Heart left ventricle (tissue), 16 donors: ENCODE measurements around the gene MVB12B. TPM values are rescaled to one million over a fixed set of nuclear protein-coding genes. Genes with fewer than 3 reads are reported as not detected.

Experiments used
- ATAC-seq, 4 donors: fragments of 200-7000 bp; cut with Tn5 transposase; one replicate each; pipeline ENCODE4 v1.9.1; 2020 to 2022; ENCODE audit warnings: moderate library complexity in 4 of 4, mild to moderate bottlenecking in 3 of 4, moderate number of reproducible peaks in 1 of 4
- DNase-seq, 5 donors: peaks; one replicate each; pipeline ENCODE4 v3.0.0-alpha.2; 2020
- H3K27ac ChIP-seq, 12 donors: fragments of 200-600 bp; sonication (generic) in 4 of 12; one replicate each; pipeline versions ENCODE4 v1.5.0 to v1.8.0; 2016 to 2022; ENCODE audit warnings: mild to moderate bottlenecking in 2 of 12
- H3K27me3 ChIP-seq, 9 donors: fragments of 200-600 bp; sonication (generic) in 2 of 9; one replicate each; pipeline versions ENCODE4 v1.5.1 to v1.8.0; 2016 to 2022; ENCODE audit warnings: mild to moderate bottlenecking in 3 of 9
- H3K36me3 ChIP-seq, 9 donors: fragments of 200-600 bp; sonication (generic) in 2 of 9; one replicate each; pipeline versions ENCODE4 v1.5.0 to v1.8.0; 2018 to 2022; ENCODE audit warnings: mild to moderate bottlenecking in 2 of 9
- H3K4me1 ChIP-seq, 12 donors: fragments of 200-600 bp; sonication (generic) in 4 of 12; one replicate each; pipeline versions ENCODE4 v1.5.0 to v1.8.0; 2016 to 2022; ENCODE audit warnings: mild to moderate bottlenecking in 3 of 12
- H3K4me3 ChIP-seq, 12 donors: fragments of 200-600 bp; sonication (generic) in 4 of 12; one replicate each; pipeline versions ENCODE4 v1.5.0 to v1.8.0; 2017 to 2022; ENCODE audit warnings: mild to moderate bottlenecking in 9 of 12, moderate library complexity in 4 of 12
- H3K9me3 ChIP-seq, 12 donors: fragments of 200-600 bp; sonication (generic) in 4 of 12; one replicate each; pipeline versions ENCODE4 v1.5.0 to v1.8.0; 2016 to 2022; ENCODE audit warnings: mild to moderate bottlenecking in 1 of 12
- CTCF ChIP-seq, 12 donors: fragments of 200-600 bp; sonication (generic) in 4 of 12; IDR thresholded peaks; one replicate each; pipeline versions ENCODE4 v1.5.0 to v1.8.0; 2018 to 2022; ENCODE audit warnings: antibody characterized with exemption in 12 of 12, mild to moderate bottlenecking in 5 of 12
- POLR2A ChIP-seq, 2 donors: fragments of 450-650 bp; IDR thresholded peaks; one replicate each; pipeline ENCODE4 v1.6.1; 2017; ENCODE audit warnings: antibody characterized with exemption in 2 of 2, mild to moderate bottlenecking in 2 of 2, moderate library complexity in 2 of 2
- WGBS, 4 donors: extraction: QIAGEN DNeasy Blood & Tissue Kit in 2 of 4; methylation state at CpG; one replicate each; pipeline versions ENCODE4 v1.1.5 to v1.1.7; 2013 to 2018; 5-methylcytosine and 5-hydroxymethylcytosine counted together
- intact Hi-C, 10 donors: fragments of 100-400 bp; cut with DNase I; formaldehyde crosslinking; loops; one replicate each; pipeline versions ENCODE4 v1.11.1 to v1.14.2; 2022
- polyA plus RNA-seq, 2 donors: library from polyadenylated mRNA; stranded (reverse); fragments of 200-250 nt; gene quantifications; one replicate each; pipeline ENCODE4 v1.2.3, GENCODE V29; 2013
- total RNA-seq, 9 donors: library from RNA; depleted of rRNA in 2 of 9; stranded (reverse); fragments of >200 nt in 2 of 9; fragmentation: NEBNext Ultra II Directional in 3 of 9; extraction: Animal tissue kit (Norgen Biotek cat#: 25700) in 3 of 9; gene quantifications; one replicate each; pipeline versions ENCODE4 v1.1.0 to v1.2.4, GENCODE V29; 2016 to 2023
- donor health status: ischemic (EF 13 %, LVEDD 7.1; RV severe dilation, severe dysfunction).
- donor health status: healthy with polysubstance abuse.
- donor health status: DM: no; HTN: yes; CAD: no.
- donor health status: DM: no; HTN: no; CAD: no.
- donor health status: ischemic (EF 25% LVEDD 6.9; RV normal size, moderate dysfunction).
- donor health status: ischemic (EF 25% LVEDD 5.7; RV mildly dilated, moderate dysfunction).
- donor health status: healthy.
- donor health status: DM: yes; HTN: yes; CAD: no.
- donor health status: ischemic (EF 35%, LVEDD 5.7; RV mildly dilated, moderate dysfunction).
- donor health status: nonischemic (EF 11% LVEDD 7.7; RV severe dilation, severe dysfunction).
- donor health status: DM: yes; HTN: yes; CAD: no.
- donor health status: PGD.
- donor health status: ischemic (EF 29% LVEDD 5.4; RV normal size, mild dysfunction).
- donor health status: nonischemic (EF 23%, LVEDD 6.1; RV moderate dilation, normal function).

Gene MVB12B
- total and polyA plus RNA-seq, 11 donors, result 4.9 to 16.2 (median 11.0) TPM

- Histone ChIP-seq H3K4me3 (no peak overlapping the region), H3K4me1 (peaks cover 0 to 6% (median 1%) of the 10 kb centered on the region in 12 donors), H3K36me3 (peaks cover 0 to 6% (median 0%) of the 10 kb centered on the region in 9 donors), H3K9me3 (no peaks in the 10 kb centered on the region), H3K27ac (no peak overlapping the region), H3K27me3 (no peaks in the 10 kb centered on the region)
- 90 to 94% (median 91%) methylated on average over 16 to 20 of the region's 20 CpGs for WGBS, 4 donors
- TF ChIP-seq CTCF (IDR thresholded peaks at IDR 0.05) (no peak), POLR2A (IDR thresholded peaks at IDR 0.05) (no peak)
- peak in 1 of 5 donors; percentile 53 for DNase-seq
- ATAC-seq, result peak in 1 of 4 donors; percentile 23
- intact Hi-C loops, result loop anchor here (2.0 to 10.0 kb wide), 7 partner anchors 85 to 1082 kb away; no protein-coding TSS in a partner anchor
Observed at GRCh38 chr9:126489581-126490213, 163.1 kb downstream of the MVB12B start.

DNA sequence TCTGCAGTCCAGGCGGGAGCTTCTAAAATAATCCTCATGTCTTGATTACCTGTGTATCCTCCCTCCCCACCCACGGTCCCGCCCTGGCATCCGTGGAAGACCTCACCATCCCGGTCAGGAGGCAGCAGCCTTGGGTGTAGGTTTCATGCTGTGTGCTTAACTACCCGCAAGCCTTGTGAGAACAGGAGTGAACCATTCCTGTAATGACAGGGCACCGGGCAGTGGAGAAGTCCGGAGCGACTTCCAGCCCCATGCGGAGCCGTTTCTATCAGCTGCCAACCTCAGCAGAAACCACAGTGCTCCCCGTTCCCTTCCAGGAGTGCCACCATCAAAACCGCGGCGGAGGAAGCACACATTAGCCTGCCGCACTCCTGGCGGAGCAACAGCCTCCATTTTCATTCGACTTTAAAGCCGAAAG lies 163.6 kb downstream of the MVB12B start:
- intact Hi-C loops, result loop anchor here (2.0 to 10.0 kb wide), 7 partner anchors 85 to 1083 kb away; no protein-coding TSS in a partner anchor
- DNase-seq, result peak in 1 of 5 donors; percentile 66
- no peak for TF ChIP-seq CTCF (IDR thresholded peaks at IDR 0.05)
- no peak for TF ChIP-seq POLR2A (IDR thresholded peaks at IDR 0.05)
- Histone ChIP-seq H3K4me3 (no peak overlapping the region), H3K36me3 (peaks cover 0 to 6% (median 0%) of the 10 kb centered on the region in 9 donors), H3K27ac (no peak overlapping the region), H3K4me1 (peaks cover 0 to 6% (median 1%) of the 10 kb centered on the region in 12 donors), H3K9me3 (no peaks in the 10 kb centered on the region), H3K27me3 (no peaks in the 10 kb centered on the region)
- WGBS, 4 donors, result 74 to 83% (median 80%) methylated on average over 19 of the region's 19 CpGs
- peak in 1 of 4 donors; percentile 4 for ATAC-seq

GRCh38 chr9:126490871-126491567 lies 164.4 kb downstream of the MVB12B start:
- Histone ChIP-seq H3K27me3 (no peaks in the 10 kb centered on the region), H3K9me3 (no peaks in the 10 kb centered on the region), H3K36me3 (peaks cover 0 to 6% (median 0%) of the 10 kb centered on the region in 9 donors), H3K27ac (no peak overlapping the region), H3K4me3 (no peak overlapping the region), H3K4me1 (peaks cover 0 to 6% (median 1%) of the 10 kb centered on the region in 12 donors)
- TF ChIP-seq POLR2A (IDR thresholded peaks at IDR 0.05) (no peak), CTCF (IDR thresholded peaks at IDR 0.05) (peak; percentile 82 to 98 (median 91))
- peak in 3 of 4 donors; percentile 47 to 55 (median 53) for ATAC-seq
- WGBS, 4 donors, result 57 to 61% (median 61%) methylated on average over 20 of the region's 20 CpGs
- DNase-seq, result no peak
- intact Hi-C loops, result loop anchor here (2.0 to 10.0 kb wide), 7 partner anchors 86 to 1084 kb away; no protein-coding TSS in a partner anchor

GRCh38 chr9:126491568-126491879 lies 164.9 kb downstream of the MVB12B start:
- intact Hi-C loops, result loop anchor here (2.0 to 10.0 kb wide), 7 partner anchors 87 to 1084 kb away; no protein-coding TSS in a partner anchor
- H3K27me3 ChIP-seq, result no peaks in the 10 kb centered on the region
- no peaks in the 10 kb centered on the region for H3K9me3 ChIP-seq
- DNase-seq (no peak), ATAC-seq (no peak)
- H3K36me3 ChIP-seq, result peaks cover 0 to 6% (median 0%) of the 10 kb centered on the region in 9 donors
- TF ChIP-seq POLR2A (IDR thresholded peaks at IDR 0.05) (no peak), CTCF (IDR thresholded peaks at IDR 0.05) (peak in 2 of 12 donors; percentile 1 to 7)
- peaks cover 0 to 6% (median 1%) of the 10 kb centered on the region in 12 donors for H3K4me1 ChIP-seq
- no peak overlapping the region for H3K27ac ChIP-seq
- H3K4me3 ChIP-seq, result no peak overlapping the region
- 66 to 70% (median 70%) methylated on average over 3 of the region's 3 CpGs for WGBS, 4 donors
